K562 (cell line): Measurements from ENCODE around the gene KLHDC10. TPM values are rescaled to one million over a fixed set of nuclear protein-coding genes. Genes with fewer than 3 reads are reported as not detected.

Experiments
- ATAC-seq: fragments of 200-7000 bp; cut with Tn5 transposase; 3 replicates; pipeline ENCODE4 v1.9.1; 2020; ENCODE audit warnings: moderate library complexity
- BruUV-seq: library from RNA; stranded (reverse); fragments of 400-500 nt; replicated peaks from 2 replicates; lab custom pipeline; 2021; lab: Mats Ljungman, UMichigan
- CTCF ChIA-PET: fragments of 300-600 bp; formaldehyde crosslinking; extraction: SDS; loops from one replicate; lab custom pipeline; 2021; ENCODE audit warnings: low intra/inter-chr PET ratio; lab: Yijun Ruan, JAX
- POLR2A ChIA-PET: fragments of 300-600, 350-650 bp; sonication (Branson Sonifier 250); formaldehyde crosslinking; extraction: SDS; loops from one replicate; lab custom pipeline; 2021; ENCODE audit warnings: antibody characterized with exemption, inconsistent platforms; lab: Yijun Ruan, JAX
- DNase-seq, 4 experiments: peaks; one replicate each; pipeline versions ENCODE4 v3.0.0 to v3.0.0-alpha.2; 2011 to 2018; ENCODE audit warnings: low spot score in 3 of 4, mixed read lengths in 3 of 4; ENCODE audit errors: extremely low read depth in 1 of 4
- FAIRE-seq: peaks from 2 replicates; lab custom pipeline; 2011; peaks lifted over from hg19 to GRCh38; lab: Jason Lieb, UNC
- H2AFZ ChIP-seq: 2 replicates; pipeline ENCODE4 v1.6.0; 2011; ENCODE audit warnings: low read depth, low read length, control low read depth, inconsistent platforms
- H3K27ac ChIP-seq: fragments of 200-600 bp; 3 replicates; pipeline ENCODE4 v1.8.0; 2011; ENCODE audit warnings: low read depth, mild to moderate bottlenecking, control low read depth, inconsistent platforms, low read length, moderate library complexity, mixed read lengths; ENCODE audit errors: extremely low read depth
- H3K27me3 ChIP-seq, 2 experiments: fragments of 300-600 bp in 1 of 2; 2 replicates in 1 of 2; 3 replicates in 1 of 2; pipeline versions ENCODE4 v1.6.0 to v1.8.0; 2011; ENCODE audit warnings: inconsistent platforms in 2 of 2, low read length in 2 of 2, mild to moderate bottlenecking in 1 of 2, mixed read lengths in 1 of 2, moderate library complexity in 1 of 2; ENCODE audit not compliant: control insufficient read depth in 2 of 2, insufficient read depth in 2 of 2
- H3K36me3 ChIP-seq: fragments of 300-600 bp; 3 replicates; pipeline ENCODE4 v1.8.0; 2011; ENCODE audit warnings: mild to moderate bottlenecking, low read length, inconsistent platforms; ENCODE audit not compliant: control insufficient read depth, insufficient read depth
- H3K4me1 ChIP-seq, 2 experiments: fragments of 200-600 bp in 1 of 2; replicated peaks in 1 of 2; 2 replicates in 1 of 2; 3 replicates in 1 of 2; pipeline versions ENCODE4 v1.5.1 to v1.8.0; 2011; ENCODE audit warnings: inconsistent platforms in 2 of 2, low read length in 2 of 2, mild to moderate bottlenecking in 1 of 2, mixed read lengths in 1 of 2, moderate library complexity in 1 of 2; ENCODE audit not compliant: control insufficient read depth in 2 of 2, insufficient read depth in 2 of 2
- H3K4me2 ChIP-seq: 2 replicates; pipeline ENCODE4 v1.6.1; 2011; ENCODE audit warnings: low read length, control low read depth, inconsistent platforms, mixed read lengths; ENCODE audit not compliant: insufficient read depth
- H3K4me3 ChIP-seq: fragments of 200-600 bp; sonication (generic), shearing (Covaris generic); 2 replicates; pipeline ENCODE4 v1.5.1; 2016; ENCODE audit warnings: control low read depth, inconsistent platforms
- H3K79me2 ChIP-seq: fragments of 200-600 bp; 3 replicates; pipeline ENCODE4 v1.8.0; 2011; ENCODE audit warnings: low read length, inconsistent platforms; ENCODE audit not compliant: control insufficient read depth, insufficient read depth
- H3K9ac ChIP-seq, 2 experiments: 2 replicates each; pipeline versions ENCODE4 v1.6.0 to v1.6.1; 2011; ENCODE audit warnings: low read depth in 2 of 2, low read length in 2 of 2, control low read depth in 1 of 2, inconsistent platforms in 1 of 2, mild to moderate bottlenecking in 1 of 2, mixed read lengths in 1 of 2; ENCODE audit not compliant: insufficient read depth in 1 of 2
- H3K9me1 ChIP-seq: one replicate; pipeline ENCODE4 v1.6.0; 2011; ENCODE audit warnings: inconsistent platforms, mild to moderate bottlenecking, low read length, moderate library complexity; ENCODE audit not compliant: control insufficient read depth, insufficient read depth
- H3K9me3 ChIP-seq: replicated peaks from 2 replicates; pipeline ENCODE4 v1.5.1; 2011; ENCODE audit warnings: low read depth, low read length, inconsistent platforms; ENCODE audit not compliant: control insufficient read depth, insufficient read depth
- H4K20me1 ChIP-seq: replicated peaks from 2 replicates; pipeline ENCODE4 v1.6.1; 2011; ENCODE audit warnings: low read length, inconsistent platforms, mixed read lengths; ENCODE audit not compliant: control insufficient read depth, insufficient read depth
- BCOR ChIP-seq: fragments of 450-650 bp; IDR thresholded peaks from 2 replicates; pipeline ENCODE4 v1.6.1; 2016
- HDAC2 ChIP-seq: fragments of 450-650 bp; IDR thresholded peaks from 2 replicates; pipeline ENCODE4 v1.6.1; 2016; ENCODE audit warnings: mild to moderate bottlenecking
- HMG20B ChIP-seq: fragments of 250-450 bp; sonication (Bioruptor Pico); IDR thresholded peaks from 2 replicates; pipeline ENCODE4 v1.5.0; 2021; ENCODE audit warnings: mild to moderate bottlenecking
- MAFG ChIP-seq: fragments of 450-650 bp; conservative IDR thresholded peaks from 2 replicates; pipeline ENCODE4 v1.6.1; 2016; ENCODE audit warnings: missing genetic modification characterization, missing compliant biosample characterization
- PCBP1 ChIP-seq: fragments of 200-400 bp; formaldehyde crosslinking; IDR thresholded peaks from 2 replicates; pipeline ENCODE4 v1.6.1; 2018; ENCODE audit warnings: mild to moderate bottlenecking, low read depth, low read length; ENCODE audit not compliant: poor library complexity, severe bottlenecking
- POLR2G ChIP-seq: fragments of 200-400 bp; formaldehyde crosslinking; IDR thresholded peaks from 2 replicates; pipeline ENCODE4 v1.6.1; 2017; ENCODE audit warnings: low read depth, mild to moderate bottlenecking, antibody characterized with exemption, low read length, moderate library complexity
- ZBTB33 ChIP-seq: sonication (generic); formaldehyde crosslinking; IDR thresholded peaks from 2 replicates; pipeline ENCODE4 v1.8.1; 2023; ENCODE audit warnings: mild to moderate bottlenecking, missing genetic modification reagents
- ZNF263 ChIP-seq: sonication (generic); formaldehyde crosslinking; IDR thresholded peaks from 2 replicates; pipeline ENCODE4 v1.8.0; 2022; ENCODE audit warnings: mild to moderate bottlenecking, missing genetic modification reagents, borderline replicate concordance
- ZNF740 ChIP-seq, 3 experiments: fragments of 200-800 bp in 1 of 3; sonication (Bioruptor generic) in 1 of 3; sonication (generic) in 1 of 3; formaldehyde crosslinking in 1 of 3; IDR thresholded peaks; 2 replicates each; pipeline versions ENCODE4 v1.6.1 to v1.8.0; 2016 to 2022; ENCODE audit warnings: mild to moderate bottlenecking in 2 of 3, missing compliant biosample characterization in 2 of 3, missing genetic modification characterization in 2 of 3, missing genetic modification reagents in 1 of 3
- WGBS: fragments of 100-300 bp; shearing (Covaris generic); methylation state at CpG from one replicate; pipeline ENCODE4 v1.1.6; 2016; ENCODE audit warnings: low coverage, mixed read lengths; ENCODE audit not compliant: insufficient coverage; ENCODE audit errors: missing lambda C conversion rate; 5-methylcytosine and 5-hydroxymethylcytosine counted together
- in situ Hi-C: fragments of 300-500 bp; cut with MboI; formaldehyde crosslinking; loops from 4 replicates; pipeline ENCODE4 v1.15.0; 2018; ENCODE audit warnings: inconsistent platforms, mixed read lengths
- intact Hi-C: fragments of 100-400 bp; cut with micrococcal nuclease; formaldehyde crosslinking; loops from 2 replicates; pipeline ENCODE4 v1.14.2; 2022
- polyA plus RNA-seq, 8 experiments: library from polyadenylated mRNA; depleted of rRNA in 4 of 8; stranded (reverse) in 5 of 8; unstranded in 3 of 8; fragments of >200 nt; fragmentation: Nextera tagmentation in 2 of 8; fragmentation: Illumina TruSeq in 1 of 8; extraction: Ambion mirVana in 2 of 8; extraction: Trizol in 1 of 8; gene quantifications; 2 replicates each; pipeline versions ENCODE4 v1.2.1 to v1.2.3, GENCODE V29; 2011 to 2014; ENCODE audit warnings: inconsistent platforms in 1 of 8, missing spikeins in 1 of 8
- total RNA-seq, 7 experiments: library from RNA; depleted of rRNA in 6 of 7; stranded (reverse); fragments of >200 nt in 6 of 7; fragmentation: Illumina TruSeq in 2 of 7; extraction: Trizol in 2 of 7; gene quantifications; 2 replicates each; pipeline versions ENCODE4 v1.2.1 to v1.2.3, GENCODE V29; 2011 to 2021; ENCODE audit warnings: low replicate concordance in 1 of 7

Gene KLHDC10
- total and polyA plus RNA-seq, 9 of the 15 experiments (the other 6 are each of a cell fraction or from before 2014, with no cell fraction given): 9.8 to 80.5 (median 31.4) TPM

- intact Hi-C loops: no loop called here
- Histone ChIP-seq H3K4me3 (no peak overlapping the region), H3K27ac (peak overlapping the region; percentile 33; the same call in 1 of the 3 replicates), H2AFZ (peak overlapping the region; percentile 17; the same call in 1 of the 2 replicates), H3K9me1 (no peaks in the 10 kb centered on the region), H3K79me2 (no peaks in the 10 kb centered on the region), H3K9ac (peak overlapping the region in 1 of 2 experiments; percentile 77; a peak in 2 of 4 replicates), H3K27me3 (no peaks in the 10 kb centered on the region; a peak in 1 of 5 replicates), H3K9me3 (peaks cover 19% of the 10 kb centered on the region), H4K20me1 (no peaks in the 10 kb centered on the region), H3K4me1 (peaks cover 0 to 45% of the 10 kb centered on the region in 2 experiments; a peak in 3 of 5 replicates), H3K36me3 (peaks cover 10% of the 10 kb centered on the region; the same call in 2 of the 3 replicates), H3K4me2 (no peak overlapping the region)
- TF ChIP-seq ZNF263 (peak; percentile 37; the same call in 1 of the 2 replicates), HMG20B (no peak), HDAC2 (no peak), ZNF740 (CRISPR knock-in tag; IDR thresholded peaks at IDR 0.05) (0 out of 2 replicates have a peak, but pooled peaks have one; percentile 9), ZNF740 (tag; IDR thresholded peaks at IDR 0.05) (no peak), MAFG (tag) (no peak), PCBP1 (peak; percentile 37), BCOR (no peak), POLR2G (peak; percentile 49), ZBTB33 (CRISPR knock-in tag) (peak; percentile 93)
- CTCF ChIA-PET: no interaction called here
- 88% methylated on average over 22 of the region's 29 CpGs for WGBS
- BruUV-seq: no TSS peak
- in situ Hi-C loops: no loop called here
- peak; percentile 10 for ATAC-seq
- POLR2A ChIA-PET: interaction anchor here (0.6 to 1.4 kb wide), 3 partner anchors 9 to 28 kb away, joined by 3 to 4 read pairs (median 3); no protein-coding TSS in a partner anchor
- FAIRE-seq: no peak
- peak in 1 of 4 experiments; percentile 18 for DNase-seq
Observed at GRCh38 chr7:130153211-130153908, 83.0 kb downstream of the KLHDC10 start.
